Embryonic facial prominence (tissue), 1 donor: ENCODE data around the gene E2F4.

Experiments used
- DNase-seq: peaks from one replicate; pipeline ENCODE4 v3.0.0-alpha.2; 2016; ENCODE audit errors: extremely low spot score

The E2F4 gene

GRCh38 chr16:67208154-67208896, 16.4 kb downstream of the E2F4 start:
- no peak for DNase-seq

- DNase-seq = no peak
These were observed 17.6 kb downstream of the E2F4 start for GRCh38 chr16:67209565-67209964.

GRCh38 chr16:67210069-67210937, 18.3 kb downstream of the E2F4 start:
- DNase-seq = no peak

GRCh38 chr16:67211674-67212073, 19.7 kb downstream of the E2F4 start:
- no peak for DNase-seq

- DNase-seq = no peak
These were observed 20.8 kb downstream of the E2F4 start for GRCh38 chr16:67212766-67213165.

- DNase-seq = no peak
These were observed 21.5 kb downstream of the E2F4 start for GRCh38 chr16:67213197-67214019.

- no peak for DNase-seq
These were observed 23.8 kb downstream of the E2F4 start for GRCh38 chr16:67215706-67216105.

GRCh38 chr16:67216612-67217490, 24.9 kb downstream of the E2F4 start:
- no peak for DNase-seq

- no peak for DNase-seq
These were observed 32.0 kb downstream of the E2F4 start for GRCh38 chr16:67223992-67224391.

GRCh38 chr16:67226295-67226803, 34.4 kb downstream of the E2F4 start:
- no peak for DNase-seq

GRCh38 chr16:67226804-67227566, 35.0 kb downstream of the E2F4 start, which contains the start of gene TMEM208:
Gene TMEM208, plus strand, starts transcription at chr16:67227130. Its CDS starts 89 bp downstream, at chr16:67227219.
- peak; percentile 94 for DNase-seq

- DNase-seq = no peak
These were observed 35.6 kb downstream of the E2F4 start for GRCh38 chr16:67227567-67227921.

GRCh38 chr16:67228034-67228785, 36.3 kb downstream of the E2F4 start:
- no peak for DNase-seq

- DNase-seq = no peak
These were observed 37.0 kb downstream of the E2F4 start for GRCh38 chr16:67228905-67229304.

- DNase-seq = no peak
These were observed 38.2 kb downstream of the E2F4 start for GRCh38 chr16:67229906-67230808.

- DNase-seq = no peak
These were observed 39.1 kb downstream of the E2F4 start for GRCh38 chr16:67230809-67231660.

- no peak for DNase-seq
These were observed 41.6 kb downstream of the E2F4 start for GRCh38 chr16:67233596-67233995.
